ENCODE data around the gene ONECUT1.

DNA sequence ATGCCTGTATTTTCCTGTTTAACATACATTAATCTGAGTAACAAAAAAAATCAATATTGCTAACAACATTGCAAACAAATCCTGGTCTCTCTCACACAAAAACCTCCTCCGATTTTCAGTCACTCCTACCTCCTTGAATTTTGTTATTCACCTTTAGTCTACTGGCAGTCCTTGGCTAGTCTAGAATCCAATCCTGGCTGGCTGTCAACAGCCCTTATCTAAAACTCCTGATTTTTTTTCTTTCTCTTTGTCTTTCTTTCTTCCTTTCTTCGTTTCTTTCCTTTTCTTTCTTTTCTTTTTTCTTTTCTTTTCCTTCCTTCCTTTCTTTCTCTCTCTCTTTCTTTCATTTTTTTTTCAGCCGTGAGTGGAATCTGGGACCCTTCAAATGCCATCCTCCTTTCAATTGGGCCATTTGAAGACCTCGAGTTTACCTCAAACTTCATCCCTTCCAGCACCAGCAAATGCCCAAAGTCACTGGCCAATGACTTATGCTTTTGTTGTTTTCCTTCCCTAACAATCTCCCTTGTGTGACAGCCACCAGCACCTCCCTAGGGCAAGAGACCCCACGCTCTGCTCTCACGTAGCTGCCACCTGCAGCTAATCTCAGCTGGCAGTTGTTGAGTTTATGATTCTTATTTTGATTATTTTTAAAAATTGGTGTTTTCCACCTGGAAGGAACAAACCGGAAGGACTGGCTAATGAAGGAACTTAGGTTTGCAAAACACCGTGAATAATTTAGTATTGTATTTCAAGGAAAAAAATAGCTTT, 6.8 kb upstream of the ONECUT1 start:
- TF ChIP-seq, protein P1, sequence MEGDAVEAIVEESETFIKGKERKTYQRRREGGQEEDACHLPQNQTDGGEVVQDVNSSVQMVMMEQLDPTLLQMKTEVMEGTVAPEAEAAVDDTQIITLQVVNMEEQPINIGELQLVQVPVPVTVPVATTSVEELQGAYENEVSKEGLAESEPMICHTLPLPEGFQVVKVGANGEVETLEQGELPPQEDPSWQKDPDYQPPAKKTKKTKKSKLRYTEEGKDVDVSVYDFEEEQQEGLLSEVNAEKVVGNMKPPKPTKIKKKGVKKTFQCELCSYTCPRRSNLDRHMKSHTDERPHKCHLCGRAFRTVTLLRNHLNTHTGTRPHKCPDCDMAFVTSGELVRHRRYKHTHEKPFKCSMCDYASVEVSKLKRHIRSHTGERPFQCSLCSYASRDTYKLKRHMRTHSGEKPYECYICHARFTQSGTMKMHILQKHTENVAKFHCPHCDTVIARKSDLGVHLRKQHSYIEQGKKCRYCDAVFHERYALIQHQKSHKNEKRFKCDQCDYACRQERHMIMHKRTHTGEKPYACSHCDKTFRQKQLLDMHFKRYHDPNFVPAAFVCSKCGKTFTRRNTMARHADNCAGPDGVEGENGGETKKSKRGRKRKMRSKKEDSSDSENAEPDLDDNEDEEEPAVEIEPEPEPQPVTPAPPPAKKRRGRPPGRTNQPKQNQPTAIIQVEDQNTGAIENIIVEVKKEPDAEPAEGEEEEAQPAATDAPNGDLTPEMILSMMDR (conservative IDR thresholded peaks at IDR 0.05), result no peak
- no peak for TF ChIP-seq ZFX (IDR thresholded peaks at IDR 0.05)
